ENCODE data around the gene TUT7.

GRCh38 chr9:86349271-86349670, 4.9 kb downstream of the TUT7 start:
- TF ChIP-seq CTCF (IDR thresholded peaks at IDR 0.05) (no peak), EP300 (IDR thresholded peaks at IDR 0.05) (no peak), POLR2A (IDR thresholded peaks at IDR 0.05) (no peak), POLR2AphosphoS5 (IDR thresholded peaks at IDR 0.05) (no peak)
